Measurements from ENCODE around the gene CHST13. TPM values are rescaled to one million over a fixed set of nuclear protein-coding genes. Genes with fewer than 3 reads are reported as not detected.
A peak's percentile ranks its signal among the peaks of the same experiment; 100 is the strongest.

Gene CHST13
- total RNA-seq, 1 experiment from 2014 or later = not detected

GRCh38 chr3:126487151-126487771 is 36.7 kb upstream of the CHST13 start:
- DNase-seq (ENCODE audit: low read depth) = peak; percentile 82

GRCh38 chr3:126488185-126488584 is 35.8 kb upstream of the CHST13 start:
- no peak for DNase-seq (ENCODE audit: low read depth)

- no peak for DNase-seq (ENCODE audit: low read depth)
Observed at GRCh38 chr3:126488886-126489569, 34.9 kb upstream of the CHST13 start.

GRCh38 chr3:126490619-126491018 is 33.3 kb upstream of the CHST13 start:
- DNase-seq (ENCODE audit: low read depth) = no peak

- no peak for DNase-seq (ENCODE audit: low read depth)
Observed at GRCh38 chr3:126491221-126492013, 32.5 kb upstream of the CHST13 start.

- DNase-seq (ENCODE audit: low read depth) = no peak
Observed at GRCh38 chr3:126493051-126493450, 30.9 kb upstream of the CHST13 start.

- peak; percentile 59 for DNase-seq (ENCODE audit: low read depth)
Observed at GRCh38 chr3:126493739-126494138, 30.2 kb upstream of the CHST13 start.

GRCh38 chr3:126494204-126494969 is 29.6 kb upstream of the CHST13 start:
- no peak for DNase-seq (ENCODE audit: low read depth)

- no peak for DNase-seq (ENCODE audit: low read depth)
Observed at GRCh38 chr3:126494970-126495230, 29.1 kb upstream of the CHST13 start.

- DNase-seq (ENCODE audit: low read depth) = no peak
Observed at GRCh38 chr3:126495786-126496185, 28.2 kb upstream of the CHST13 start.

- no peak for DNase-seq (ENCODE audit: low read depth)
Observed at GRCh38 chr3:126496894-126497850, 26.8 kb upstream of the CHST13 start.

- no peak for DNase-seq (ENCODE audit: low read depth)
Observed at GRCh38 chr3:126497956-126498355, 26.0 kb upstream of the CHST13 start.

- no peak for DNase-seq (ENCODE audit: low read depth)
Observed at GRCh38 chr3:126498461-126498860, 25.5 kb upstream of the CHST13 start.

- DNase-seq (ENCODE audit: low read depth) = no peak
Observed at GRCh38 chr3:126498929-126499328, 25.0 kb upstream of the CHST13 start.

- DNase-seq (ENCODE audit: low read depth) = no peak
Observed at GRCh38 chr3:126499401-126499800, 24.6 kb upstream of the CHST13 start.

- no peak for DNase-seq (ENCODE audit: low read depth)
Observed at GRCh38 chr3:126500016-126500415, 23.9 kb upstream of the CHST13 start.

- DNase-seq (ENCODE audit: low read depth) = no peak
Observed at GRCh38 chr3:126501054-126501453, 22.9 kb upstream of the CHST13 start.

GRCh38 chr3:126501736-126502135 is 22.2 kb upstream of the CHST13 start:
- no peak for DNase-seq (ENCODE audit: low read depth)

- DNase-seq (ENCODE audit: low read depth) = no peak
Observed at GRCh38 chr3:126502656-126503055, 21.3 kb upstream of the CHST13 start.

GRCh38 chr3:126503701-126504100 is 20.3 kb upstream of the CHST13 start:
- no peak for DNase-seq (ENCODE audit: low read depth)

GRCh38 chr3:126507886-126508285 is 16.1 kb upstream of the CHST13 start:
- DNase-seq (ENCODE audit: low read depth) = no peak
